Erythroblast (primary cell): ENCODE data around the gene PEX10.

Experiments used
- GATA1 ChIP-seq: IDR thresholded peaks from 2 replicates; pipeline ENCODE4 v1.6.1; 2011; ENCODE audit warnings: low read depth, mild to moderate bottlenecking, control low read depth, low read length, moderate library complexity
- POLR2A ChIP-seq: IDR thresholded peaks from 2 replicates; pipeline ENCODE4 v1.6.1; 2011; ENCODE audit warnings: mild to moderate bottlenecking, low read length

- no peak for TF ChIP-seq POLR2A
- TF ChIP-seq GATA1: no peak
Measured at GRCh38 chr1:2446861-2447260, 34.5 kb upstream of the PEX10 start.
